Upper lobe of left lung (tissue), 6 donors: ENCODE data around the gene ZNF560. TPM values are rescaled to one million over a fixed set of nuclear protein-coding genes. Genes with fewer than 3 reads are reported as not detected.

Source experiments
- ATAC-seq, 2 donors: fragments of 200-7000 bp; cut with Tn5 transposase; one replicate each; pipeline ENCODE4 v1.9.1; 2022; ENCODE audit warnings: mild to moderate bottlenecking in 2 of 2, moderate library complexity in 2 of 2; ENCODE audit not compliant: low FRiP score in 2 of 2
- DNase-seq, 2 donors: peaks; one replicate each; pipeline ENCODE4 v3.0.0-alpha.2; 2019 to 2020
- H3K27ac ChIP-seq, 4 donors: fragments of 200-600 bp; sonication (generic); one replicate each; pipeline ENCODE4 v1.5.1; 2016 to 2019
- H3K27me3 ChIP-seq, 4 donors: fragments of 200-600 bp; sonication (generic); one replicate each; pipeline ENCODE4 v1.5.1; 2017 to 2019
- H3K36me3 ChIP-seq, 4 donors: fragments of 200-600 bp; sonication (generic); one replicate each; pipeline ENCODE4 v1.5.1; 2016 to 2019
- H3K4me1 ChIP-seq, 4 donors: fragments of 200-600 bp; sonication (generic); one replicate each; pipeline ENCODE4 v1.5.1; 2018 to 2019
- H3K4me3 ChIP-seq, 4 donors: fragments of 200-600 bp; sonication (generic); one replicate each; pipeline ENCODE4 v1.5.1; 2017 to 2019; ENCODE audit warnings: mild to moderate bottlenecking in 2 of 4, moderate library complexity in 1 of 4
- H3K9me3 ChIP-seq, 4 donors: fragments of 200-600 bp; sonication (generic); one replicate each; pipeline ENCODE4 v1.5.1; 2018 to 2019
- CTCF ChIP-seq, 6 experiments: fragments of 450-650 bp in 4 of 6; fragments of 200-600 bp in 2 of 6; sonication (generic) in 2 of 6; IDR thresholded peaks; one replicate each; pipeline ENCODE4 v1.5.1; 2016 to 2019; ENCODE audit warnings: antibody characterized with exemption in 6 of 6
- EP300 ChIP-seq, 4 donors: sonication (generic); formaldehyde crosslinking; IDR thresholded peaks; one replicate each; pipeline ENCODE4 v1.5.1; 2017; ENCODE audit warnings: antibody characterized with exemption in 4 of 4, control low read depth in 2 of 4
- POLR2A ChIP-seq, 4 donors: fragments of 450-650 bp; IDR thresholded peaks; one replicate each; pipeline ENCODE4 v1.5.1; 2016 to 2017; ENCODE audit warnings: antibody characterized with exemption in 4 of 4, mild to moderate bottlenecking in 2 of 4
- POLR2AphosphoS5 ChIP-seq, 2 donors: sonication (generic); formaldehyde crosslinking; IDR thresholded peaks; one replicate each; pipeline ENCODE4 v1.5.1; 2017; ENCODE audit warnings: antibody characterized with exemption in 2 of 2
- WGBS, 2 donors: methylation state at CpG; one replicate each; pipeline ENCODE4 v1.1.5; 2017 to 2018; 5-methylcytosine and 5-hydroxymethylcytosine counted together
- total RNA-seq, 6 donors: library from RNA; depleted of rRNA in 4 of 6; stranded (reverse); fragments of >200 nt in 4 of 6; gene quantifications; one replicate each; pipeline versions ENCODE4 v1.1.0 to v1.2.1, GENCODE V29; 2016 to 2021
- donor health status: DM: no; HTN: no; CAD: no; lungs with moderate emphysema.
- donor health status: DM: no; HTN: yes; CAD: no; lungs with severe emphysema.

Gene ZNF560
- total RNA-seq, 6 donors from 2014 or later, result not detected

- peaks cover 4 to 19% (median 12%) of the 10 kb centered on the region in 4 donors for H3K36me3 ChIP-seq
- peaks cover 0 to 5% (median 0%) of the 10 kb centered on the region in 4 donors for H3K9me3 ChIP-seq
- WGBS, 2 donors, result 74 to 88% methylated on average over 4 of the region's 4 CpGs
- H3K27me3 ChIP-seq, result no peaks in the 10 kb centered on the region
- peak overlapping the region in 2 of 4 donors; percentile 72 for H3K4me3 ChIP-seq
- H3K27ac ChIP-seq, result peak overlapping the region in 1 of 4 donors; percentile 93
- DNase-seq (no peak), ATAC-seq (no peak)
- H3K4me1 ChIP-seq, result peaks cover 17 to 22% (median 19%) of the 10 kb centered on the region in 4 donors
- no peak for TF ChIP-seq POLR2A (IDR thresholded peaks at IDR 0.05)
- no peak for TF ChIP-seq POLR2AphosphoS5 (IDR thresholded peaks at IDR 0.05)
- no peak for TF ChIP-seq EP300 (IDR thresholded peaks at IDR 0.05)
- TF ChIP-seq CTCF (IDR thresholded peaks at IDR 0.05), result no peak
These were observed 62.1 kb downstream of the ZNF560 start for GRCh38 chr19:9436358-9436757.

- H3K9me3 ChIP-seq, result peaks cover 0 to 4% (median 0%) of the 10 kb centered on the region in 4 donors
- peak within 1 kb of the TSS; percentile 89 to 93 (median 92) for H3K27ac ChIP-seq
- WGBS, 2 donors, result 14 to 19% methylated on average over 35 to 56 of the region's 56 CpGs
- peak; percentile 90 to 91 for DNase-seq
- peak; percentile 61 to 65 for TF ChIP-seq POLR2AphosphoS5 (IDR thresholded peaks at IDR 0.05)
- TF ChIP-seq EP300 (IDR thresholded peaks at IDR 0.05), result no peak
- TF ChIP-seq CTCF (IDR thresholded peaks at IDR 0.05), result peak; percentile 79 to 96 (median 94)
- TF ChIP-seq POLR2A (IDR thresholded peaks at IDR 0.05), result peak in 2 of 4 donors; percentile 58 to 60
- no peaks in the 10 kb centered on the region for H3K27me3 ChIP-seq
- peaks cover 17 to 22% (median 19%) of the 10 kb centered on the region in 4 donors for H3K4me1 ChIP-seq
- ATAC-seq, result peak; percentile 94 to 97
- peaks cover 7 to 27% (median 17%) of the 10 kb centered on the region in 4 donors for H3K36me3 ChIP-seq
- peak within 1 kb of the TSS; percentile 48 to 75 (median 72) for H3K4me3 ChIP-seq
These were observed 62.8 kb downstream of the ZNF560 start, which contains the start of gene ZNF266 for GRCh38 chr19:9435279-9436268. Gene ZNF266, minus strand, starts transcription at chr19:9435573. Its CDS starts 15,484 bp downstream, at chr19:9420089.

- no peak overlapping the region for H3K27ac ChIP-seq
- H3K9me3 ChIP-seq, result peaks cover 0 to 6% (median 0%) of the 10 kb centered on the region in 4 donors
- peaks cover 7 to 66% (median 34%) of the 10 kb centered on the region in 4 donors for H3K36me3 ChIP-seq
- DNase-seq (no peak), ATAC-seq (no peak)
- no peak overlapping the region for H3K4me3 ChIP-seq
- H3K4me1 ChIP-seq, result peaks cover 17 to 22% (median 19%) of the 10 kb centered on the region in 4 donors
- H3K27me3 ChIP-seq, result no peaks in the 10 kb centered on the region
- TF ChIP-seq EP300 (IDR thresholded peaks at IDR 0.05) (no peak), CTCF (IDR thresholded peaks at IDR 0.05) (peak in 4 of 6 experiments; percentile 28 to 42 (median 42))
- 87 to 92% methylated on average over 7 of the region's 7 CpGs for WGBS, 2 donors
These were observed 66.9 kb downstream of the ZNF560 start for GRCh38 chr19:9431475-9431874.

- 100% methylated on average over 1 of the region's 1 CpG for WGBS, 2 donors
- H3K9me3 ChIP-seq, result peaks cover 0 to 12% (median 3%) of the 10 kb centered on the region in 4 donors
- peaks cover 12 to 75% (median 43%) of the 10 kb centered on the region in 4 donors for H3K36me3 ChIP-seq
- DNase-seq, result no peak
- peaks cover 12 to 15% (median 13%) of the 10 kb centered on the region in 4 donors for H3K4me1 ChIP-seq
- TF ChIP-seq POLR2AphosphoS5 (IDR thresholded peaks at IDR 0.05) (no peak), POLR2A (IDR thresholded peaks at IDR 0.05) (no peak), EP300 (IDR thresholded peaks at IDR 0.05) (no peak), CTCF (IDR thresholded peaks at IDR 0.05) (no peak)
- no peaks in the 10 kb centered on the region for H3K27me3 ChIP-seq
- H3K27ac ChIP-seq, result no peak overlapping the region
- no peak for ATAC-seq
- no peak overlapping the region for H3K4me3 ChIP-seq
These were observed 68.0 kb downstream of the ZNF560 start for GRCh38 chr19:9430444-9430843.
